K562 (cell line): ENCODE measurements around the gene OBSCN. TPM values are rescaled to one million over a fixed set of nuclear protein-coding genes. Genes with fewer than 3 reads are reported as not detected.

Experiments
- REST ChIP-seq, 2 experiments: fragments of 450-650 bp; formaldehyde crosslinking in 1 of 2; IDR thresholded peaks; 2 replicates each; pipeline versions ENCODE4 v1.4.0 to v1.6.1; 2014 to 2020; ENCODE audit warnings: mild to moderate bottlenecking in 2 of 2, borderline replicate concordance in 1 of 2, low read depth in 1 of 2
- ZBTB17 ChIP-seq: fragments of 450-650 bp; formaldehyde crosslinking; IDR thresholded peaks from 2 replicates; pipeline ENCODE4 v1.4.0; 2020; ENCODE audit warnings: mild to moderate bottlenecking
- polyA plus RNA-seq, 8 experiments: library from polyadenylated mRNA; depleted of rRNA in 4 of 8; stranded (reverse) in 5 of 8; unstranded in 3 of 8; fragments of >200 nt; fragmentation: Nextera tagmentation in 2 of 8; fragmentation: Illumina TruSeq in 1 of 8; extraction: Ambion mirVana in 2 of 8; extraction: Trizol in 1 of 8; gene quantifications; 2 replicates each; pipeline versions ENCODE4 v1.2.1 to v1.2.3, GENCODE V29; 2011 to 2014; ENCODE audit warnings: inconsistent platforms in 1 of 8, missing spikeins in 1 of 8
- total RNA-seq, 7 experiments: library from RNA; depleted of rRNA in 6 of 7; stranded (reverse); fragments of >200 nt in 6 of 7; fragmentation: Illumina TruSeq in 2 of 7; extraction: Trizol in 2 of 7; gene quantifications; 2 replicates each; pipeline versions ENCODE4 v1.2.1 to v1.2.3, GENCODE V29; 2011 to 2021; ENCODE audit warnings: low replicate concordance in 1 of 7
- TF ChIP-seq, protein P1 (sequence below), 2 experiments: fragments of 450-650 bp; IDR thresholded peaks; 2 replicates each; pipeline ENCODE4 v1.6.1; 2016

Gene OBSCN
- total and polyA plus RNA-seq, 9 of the 15 experiments (the other 6 are each of a cell fraction or from before 2014, with no cell fraction given) = 0.18 to 19.7 (median 3.6) TPM

DNA sequence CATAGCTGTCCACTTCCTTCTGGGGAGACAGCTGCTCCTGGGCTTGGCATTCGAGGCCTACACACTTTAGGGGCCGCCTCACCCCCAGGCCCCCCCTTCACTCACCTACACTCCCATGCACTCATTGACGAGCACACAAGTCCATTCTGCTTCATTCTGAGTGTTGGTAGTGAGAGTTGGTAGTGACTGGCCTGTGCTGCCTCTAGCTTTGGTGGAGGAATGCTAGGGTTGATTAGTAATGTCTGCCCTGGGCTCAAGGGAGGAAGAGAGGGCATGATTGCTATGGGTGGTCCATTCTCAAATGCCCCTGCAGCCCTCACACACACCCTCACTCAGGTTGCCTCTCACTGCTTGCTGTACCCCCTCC is 168.4 kb downstream of the OBSCN start (continued):
- TF ChIP-seq REST (IDR thresholded peaks at IDR 0.05; ENCODE audit: borderline replicate concordance) = peak; percentile 34; the same call in 1 of the 2 replicates
- no peak for TF ChIP-seq REST (CRISPR knock-in tag; IDR thresholded peaks at IDR 0.05; ENCODE audit: low read depth)
- peak; percentile 98 for TF ChIP-seq ZBTB17 (CRISPR knock-in tag)
- TF ChIP-seq, protein P1, sequence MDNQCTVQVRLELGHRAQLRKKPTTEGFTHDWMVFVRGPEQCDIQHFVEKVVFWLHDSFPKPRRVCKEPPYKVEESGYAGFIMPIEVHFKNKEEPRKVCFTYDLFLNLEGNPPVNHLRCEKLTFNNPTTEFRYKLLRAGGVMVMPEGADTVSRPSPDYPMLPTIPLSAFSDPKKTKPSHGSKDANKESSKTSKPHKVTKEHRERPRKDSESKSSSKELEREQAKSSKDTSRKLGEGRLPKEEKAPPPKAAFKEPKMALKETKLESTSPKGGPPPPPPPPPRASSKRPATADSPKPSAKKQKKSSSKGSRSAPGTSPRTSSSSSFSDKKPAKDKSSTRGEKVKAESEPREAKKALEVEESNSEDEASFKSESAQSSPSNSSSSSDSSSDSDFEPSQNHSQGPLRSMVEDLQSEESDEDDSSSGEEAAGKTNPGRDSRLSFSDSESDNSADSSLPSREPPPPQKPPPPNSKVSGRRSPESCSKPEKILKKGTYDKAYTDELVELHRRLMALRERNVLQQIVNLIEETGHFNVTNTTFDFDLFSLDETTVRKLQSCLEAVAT (IDR thresholded peaks at IDR 0.05) = peak in 1 of 2 experiments; percentile 97; a peak in 2 of 4 replicates
